Measurements from ENCODE around the gene OR6M1. TPM values are rescaled to one million over a fixed set of nuclear protein-coding genes. Genes with fewer than 3 reads are reported as not detected.

Gene OR6M1
- total RNA-seq, 1 experiment from 2014 or later, result not detected

GRCh38 chr11:123797541-123797940, 8.6 kb downstream of the OR6M1 start:
- no peak for DNase-seq
- no peak overlapping the region for H3K4me2 ChIP-seq
- no TSS peak for BruUV-seq (replicated peaks)
- POLR2A ChIA-PET (ENCODE audit: unreplicated experiment), result no interaction called here
- H2AFZ ChIP-seq, result no peak overlapping the region
- H3F3A ChIP-seq (ENCODE audit: insufficient read depth, low read depth), result no peaks in the 10 kb centered on the region
- H3K4me3 ChIP-seq, result no peak overlapping the region
- 0 out of 2 replicates have a peak, but pooled peaks cover 3% of the 10 kb centered on the region for H3K27me3 ChIP-seq (ENCODE audit: insufficient read depth, low read depth)
- H4K20me1 ChIP-seq (ENCODE audit: insufficient read depth), result no peaks in the 10 kb centered on the region
- intact Hi-C loops (cut with micrococcal nuclease; ENCODE audit: unreplicated experiment), result no loop called here
- no peak for TF ChIP-seq EZH2 (IDR thresholded peaks at IDR 0.05; ENCODE audit: low read depth)
- TF ChIP-seq, protein P1, sequence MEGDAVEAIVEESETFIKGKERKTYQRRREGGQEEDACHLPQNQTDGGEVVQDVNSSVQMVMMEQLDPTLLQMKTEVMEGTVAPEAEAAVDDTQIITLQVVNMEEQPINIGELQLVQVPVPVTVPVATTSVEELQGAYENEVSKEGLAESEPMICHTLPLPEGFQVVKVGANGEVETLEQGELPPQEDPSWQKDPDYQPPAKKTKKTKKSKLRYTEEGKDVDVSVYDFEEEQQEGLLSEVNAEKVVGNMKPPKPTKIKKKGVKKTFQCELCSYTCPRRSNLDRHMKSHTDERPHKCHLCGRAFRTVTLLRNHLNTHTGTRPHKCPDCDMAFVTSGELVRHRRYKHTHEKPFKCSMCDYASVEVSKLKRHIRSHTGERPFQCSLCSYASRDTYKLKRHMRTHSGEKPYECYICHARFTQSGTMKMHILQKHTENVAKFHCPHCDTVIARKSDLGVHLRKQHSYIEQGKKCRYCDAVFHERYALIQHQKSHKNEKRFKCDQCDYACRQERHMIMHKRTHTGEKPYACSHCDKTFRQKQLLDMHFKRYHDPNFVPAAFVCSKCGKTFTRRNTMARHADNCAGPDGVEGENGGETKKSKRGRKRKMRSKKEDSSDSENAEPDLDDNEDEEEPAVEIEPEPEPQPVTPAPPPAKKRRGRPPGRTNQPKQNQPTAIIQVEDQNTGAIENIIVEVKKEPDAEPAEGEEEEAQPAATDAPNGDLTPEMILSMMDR (conservative IDR thresholded peaks at IDR 0.05), result no peak
- no peaks in the 10 kb centered on the region for H3K79me2 ChIP-seq (ENCODE audit: low read depth)
- H3K9me2 ChIP-seq (ENCODE audit: insufficient read depth), result no peaks in the 10 kb centered on the region
- no peaks in the 10 kb centered on the region for H3K4me1 ChIP-seq (replicated peaks; ENCODE audit: insufficient read depth)
- no peaks in the 10 kb centered on the region for H3K9me3 ChIP-seq (ENCODE audit: insufficient read depth, low read depth)
- no peak overlapping the region for H3K27ac ChIP-seq
- CTCF ChIA-PET, result no interaction called here
- H3K36me3 ChIP-seq (ENCODE audit: low read depth), result no peaks in the 10 kb centered on the region

DNA sequence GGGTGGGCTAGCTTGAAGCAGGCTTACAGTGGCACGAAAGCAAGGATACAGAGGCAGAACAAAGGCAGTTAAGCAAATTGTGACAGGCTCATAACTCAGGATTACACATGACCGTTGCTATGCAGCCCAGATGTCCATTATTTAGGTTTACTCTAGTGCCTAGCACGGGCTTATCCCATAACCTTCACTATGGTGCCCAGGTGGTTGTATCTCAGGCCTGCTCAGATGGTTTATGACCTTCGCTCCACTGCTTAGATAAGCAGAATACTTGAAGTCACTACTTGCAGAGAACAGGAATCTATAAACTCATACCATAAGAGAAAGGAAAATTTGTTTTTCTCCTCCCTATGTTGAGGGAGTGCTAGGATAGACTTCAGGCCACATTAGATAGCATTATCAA, 9.0 kb downstream of the OR6M1 start:
- no peak for TF ChIP-seq EZH2 (IDR thresholded peaks at IDR 0.05; ENCODE audit: low read depth)
- TF ChIP-seq, protein P1 (conservative IDR thresholded peaks at IDR 0.05), result no peak
- Histone ChIP-seq H3K79me2 (ENCODE audit: low read depth) (no peaks in the 10 kb centered on the region), H3K36me3 (ENCODE audit: low read depth) (no peaks in the 10 kb centered on the region), H3K4me1 (replicated peaks; ENCODE audit: insufficient read depth) (no peaks in the 10 kb centered on the region), H3K9me3 (ENCODE audit: insufficient read depth, low read depth) (no peaks in the 10 kb centered on the region), H3K27me3 (ENCODE audit: insufficient read depth, low read depth) (0 out of 2 replicates have a peak, but pooled peaks cover 3% of the 10 kb centered on the region), H3K27ac (no peak overlapping the region), H3K9me2 (ENCODE audit: insufficient read depth) (no peaks in the 10 kb centered on the region), H3K4me3 (no peak overlapping the region), H4K20me1 (ENCODE audit: insufficient read depth) (no peaks in the 10 kb centered on the region), H3K4me2 (no peak overlapping the region), H3F3A (ENCODE audit: insufficient read depth, low read depth) (no peaks in the 10 kb centered on the region), H2AFZ (no peak overlapping the region)
- intact Hi-C loops (cut with micrococcal nuclease; ENCODE audit: unreplicated experiment), result no loop called here
- no peak for DNase-seq
- no TSS peak for BruUV-seq (replicated peaks)
- CTCF ChIA-PET, result no interaction called here
- POLR2A ChIA-PET (ENCODE audit: unreplicated experiment), result no interaction called here

DNA sequence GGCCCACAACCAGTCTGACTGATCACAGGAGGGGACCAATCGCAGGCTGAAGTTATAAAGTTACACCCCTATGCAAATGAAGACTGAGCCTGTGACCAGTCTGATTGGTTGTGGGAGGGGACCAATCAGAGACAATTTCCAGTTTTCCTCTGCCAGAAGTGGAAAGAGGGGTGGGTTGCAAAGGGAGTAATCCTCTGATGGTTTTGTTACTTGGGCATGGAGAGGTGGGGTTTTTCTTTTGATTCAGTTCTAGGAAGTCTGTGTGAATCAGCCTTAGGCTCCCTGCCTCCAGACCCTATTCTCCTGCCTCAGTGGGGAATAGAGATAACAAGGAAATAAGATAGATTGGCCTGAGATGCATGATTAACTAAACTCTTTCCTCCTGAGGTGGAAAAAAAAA, 9.9 kb downstream of the OR6M1 start:
- no peak overlapping the region for H3K27ac ChIP-seq
- no peak for DNase-seq
- no TSS peak for BruUV-seq (replicated peaks)
- no peaks in the 10 kb centered on the region for H3K9me3 ChIP-seq (ENCODE audit: insufficient read depth, low read depth)
- no peaks in the 10 kb centered on the region for H4K20me1 ChIP-seq (ENCODE audit: insufficient read depth)
- no peaks in the 10 kb centered on the region for H3K9me2 ChIP-seq (ENCODE audit: insufficient read depth)
- H3K4me2 ChIP-seq, result no peak overlapping the region
- no peaks in the 10 kb centered on the region for H3K79me2 ChIP-seq (ENCODE audit: low read depth)
- no peak overlapping the region for H3K4me3 ChIP-seq
- no peak overlapping the region for H2AFZ ChIP-seq
- no peaks in the 10 kb centered on the region for H3F3A ChIP-seq (ENCODE audit: insufficient read depth, low read depth)
- TF ChIP-seq, protein P1 (conservative IDR thresholded peaks at IDR 0.05), result no peak
- no peak for TF ChIP-seq EZH2 (IDR thresholded peaks at IDR 0.05; ENCODE audit: low read depth)
- intact Hi-C loops (cut with micrococcal nuclease; ENCODE audit: unreplicated experiment), result no loop called here
- H3K36me3 ChIP-seq (ENCODE audit: low read depth), result no peaks in the 10 kb centered on the region
- ChIA-PET POLR2A (ENCODE audit: unreplicated experiment) (no interaction called here), CTCF (no interaction called here)
- 0 out of 2 replicates have a peak, but pooled peaks cover 3% of the 10 kb centered on the region for H3K27me3 ChIP-seq (ENCODE audit: insufficient read depth, low read depth)
- H3K4me1 ChIP-seq (replicated peaks; ENCODE audit: insufficient read depth), result no peaks in the 10 kb centered on the region
